Stimulated activated CD8-positive, alpha-beta memory T cell treated with anti-CD3 and anti-CD28 coated beads, Interleukin-7, amount 100 ng/mL, for 1 hour (primary cell): ENCODE data around the gene PPM1E.
"Not testable (repeated sequence)": the region's sequence is repeated elsewhere in the genome, so short reads cannot be mapped to it uniquely, and the experiment has no call there.

Experiments used
- DNase-seq, 2 donors: peaks; one replicate each; pipeline ENCODE4 v3.0.0-alpha.2; 2020; ENCODE audit warnings: low read depth in 2 of 2

The PPM1E gene

DNA sequence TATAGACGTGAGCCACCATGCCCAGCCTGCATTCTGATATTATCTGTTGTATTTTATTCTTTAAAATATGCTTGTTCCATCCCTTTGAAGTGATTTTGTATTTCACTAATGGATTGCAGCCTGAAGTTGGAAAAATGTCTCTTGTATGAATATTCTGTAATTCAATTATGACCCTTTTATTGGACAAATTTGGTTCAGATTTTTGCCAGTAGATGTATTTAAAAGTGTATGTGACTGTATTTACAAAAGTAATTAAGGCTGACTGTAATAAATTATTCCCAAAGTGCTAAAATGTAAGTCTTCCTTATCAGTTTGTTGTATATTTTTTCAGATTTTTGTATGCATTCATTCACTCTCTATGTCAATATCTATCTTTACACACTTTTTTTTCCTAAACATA, 23.8 kb downstream of the PPM1E start:
- no peak for DNase-seq

DNA sequence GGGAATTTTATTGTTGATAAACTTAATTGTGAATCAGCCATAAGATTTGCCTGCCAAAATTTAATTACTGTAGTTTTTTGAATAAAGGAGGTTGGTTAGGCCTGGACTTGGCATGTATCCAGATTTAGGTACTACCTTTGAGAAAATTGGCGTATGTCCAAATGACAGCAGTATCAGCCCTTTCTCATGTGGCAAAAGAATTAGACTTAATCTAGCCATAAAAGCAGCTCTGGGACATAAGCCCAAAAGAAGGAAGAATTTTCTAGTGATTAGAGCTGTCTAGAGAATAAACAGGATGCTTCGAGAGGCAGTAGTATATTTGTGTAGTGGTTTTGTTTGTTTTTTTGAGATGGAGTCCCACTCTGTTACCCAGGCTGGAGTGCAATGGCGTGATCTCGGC, 27.7 kb downstream of the PPM1E start:
- no peak for DNase-seq

DNA sequence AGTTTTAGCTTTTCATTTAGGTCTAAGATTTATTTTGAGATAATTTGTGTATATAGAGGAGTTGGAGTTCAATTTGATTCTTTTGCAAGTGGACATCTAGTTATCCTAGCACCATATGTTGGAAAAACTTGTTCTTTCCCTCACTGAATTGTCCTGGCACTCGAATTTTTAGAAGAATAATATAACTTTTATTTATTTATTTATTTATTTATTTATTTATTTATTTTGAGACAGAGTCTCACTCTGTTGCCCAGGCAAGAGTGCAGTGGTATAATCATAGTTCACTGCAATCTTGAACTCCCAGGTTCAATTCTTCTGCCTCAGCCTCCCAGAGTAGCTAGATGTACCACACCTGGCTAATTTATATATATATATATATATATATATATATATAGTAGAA, 29.4 kb downstream of the PPM1E start:
- no peak for DNase-seq

DNA sequence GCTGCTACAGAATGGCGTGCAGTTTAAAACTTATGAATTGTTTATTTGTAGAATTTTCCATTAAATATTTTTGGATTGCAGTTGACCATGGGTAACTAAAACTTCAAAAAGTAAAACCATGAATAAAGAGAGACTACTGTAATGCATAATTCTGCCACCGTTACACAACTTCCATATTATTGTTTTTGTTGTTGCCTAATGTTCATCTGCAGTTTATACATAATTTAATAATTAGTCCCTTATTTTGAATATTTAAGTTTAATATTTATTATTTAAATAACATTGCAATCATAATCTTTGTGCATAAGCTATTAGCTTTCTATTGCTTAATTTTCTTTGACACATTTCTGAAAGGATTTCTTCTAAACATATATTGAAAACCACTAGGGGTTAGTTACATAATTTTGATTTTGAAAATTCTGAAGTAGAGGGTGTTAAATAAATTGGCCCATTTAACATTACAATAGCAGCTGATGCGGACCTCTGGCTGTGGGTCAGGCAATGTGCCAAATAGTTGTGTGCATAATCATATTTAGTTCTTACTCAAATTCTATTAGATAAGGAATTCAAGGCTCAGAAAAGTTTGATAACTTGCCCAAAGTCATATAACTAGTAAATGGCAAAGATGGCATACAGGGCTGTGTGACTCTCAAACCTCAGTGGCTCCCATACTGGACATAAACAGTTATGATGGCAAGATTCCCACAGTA, 31.1 kb downstream of the PPM1E start:
- DNase-seq, result no peak

DNA sequence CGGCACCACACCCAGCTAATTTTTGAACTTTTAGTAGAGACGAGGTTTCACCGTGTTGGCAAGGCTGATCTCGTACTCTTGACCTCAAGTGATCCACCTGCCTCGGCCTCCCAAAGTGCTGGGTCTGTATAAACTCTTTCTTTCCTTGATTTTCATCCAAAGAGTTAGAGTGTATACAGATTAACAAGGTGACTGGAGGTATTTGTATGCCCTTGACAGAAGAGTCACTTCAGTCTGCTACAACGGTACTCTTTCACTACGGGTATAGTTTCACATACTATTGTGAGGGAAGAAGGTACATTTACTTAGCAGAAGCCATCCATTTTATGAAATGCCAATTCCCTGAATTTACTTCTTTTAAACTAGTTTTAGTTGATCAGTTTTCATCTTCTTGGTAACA, 32.5 kb downstream of the PPM1E start:
- DNase-seq, result no peak

DNA sequence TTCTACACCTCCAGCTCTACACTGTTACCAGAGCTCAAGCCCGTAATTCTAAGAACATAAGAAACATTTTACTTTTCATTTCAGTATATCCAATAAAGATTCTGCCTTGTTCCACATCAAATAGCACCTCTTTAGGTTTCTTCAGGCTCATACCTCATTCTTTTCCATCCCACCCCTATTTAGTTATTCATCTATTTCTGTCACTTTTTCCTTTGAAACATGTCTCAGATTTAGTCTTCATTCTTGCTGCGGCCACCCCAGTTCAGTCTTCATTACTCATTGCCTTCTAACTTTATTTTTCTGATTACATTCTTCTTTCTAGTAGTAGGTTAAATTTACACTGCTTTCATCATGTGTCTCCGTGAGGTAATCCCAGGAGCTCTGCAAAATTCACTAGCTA, 33.5 kb downstream of the PPM1E start:
- DNase-seq, result no peak

DNA sequence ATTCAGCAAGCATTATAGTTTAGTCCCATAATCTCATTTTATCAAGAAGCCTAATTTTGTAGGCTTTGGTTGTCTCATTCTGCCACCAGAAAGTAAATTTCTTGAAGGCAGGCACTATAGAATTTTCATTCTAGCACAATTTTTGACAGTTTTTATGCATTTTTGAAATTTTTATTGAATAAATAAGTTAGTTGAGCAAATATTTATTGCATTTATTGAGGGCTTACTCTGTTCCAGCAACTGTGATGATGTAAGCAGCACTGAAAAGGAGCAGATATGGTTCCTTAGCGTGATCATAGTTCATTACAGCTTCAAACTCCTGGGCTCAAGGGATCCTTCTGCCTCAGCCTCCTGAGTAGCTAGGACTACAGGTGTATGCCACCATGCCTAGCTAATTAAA, 34.2 kb downstream of the PPM1E start:
- no peak for DNase-seq

DNA sequence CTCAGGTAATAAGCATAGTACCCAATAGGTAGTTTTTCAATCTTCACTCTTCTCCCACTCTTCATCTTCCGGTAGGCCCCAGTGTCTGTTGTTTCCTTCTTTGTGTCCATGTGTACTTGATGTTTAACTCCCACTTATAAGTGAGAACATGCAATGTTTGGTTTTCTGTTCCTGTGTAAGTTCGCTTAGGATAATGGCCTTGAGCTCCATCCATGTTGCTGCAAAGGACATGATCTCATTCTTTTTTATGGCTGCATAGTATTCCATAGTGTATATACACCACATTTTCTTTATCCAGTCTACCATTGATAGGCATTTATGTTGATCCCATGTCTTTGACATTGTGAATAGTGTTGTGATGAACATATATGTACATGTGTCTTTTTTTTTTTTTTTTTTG, 38.9 kb downstream of the PPM1E start:
- not testable (repeated sequence) for DNase-seq

DNA sequence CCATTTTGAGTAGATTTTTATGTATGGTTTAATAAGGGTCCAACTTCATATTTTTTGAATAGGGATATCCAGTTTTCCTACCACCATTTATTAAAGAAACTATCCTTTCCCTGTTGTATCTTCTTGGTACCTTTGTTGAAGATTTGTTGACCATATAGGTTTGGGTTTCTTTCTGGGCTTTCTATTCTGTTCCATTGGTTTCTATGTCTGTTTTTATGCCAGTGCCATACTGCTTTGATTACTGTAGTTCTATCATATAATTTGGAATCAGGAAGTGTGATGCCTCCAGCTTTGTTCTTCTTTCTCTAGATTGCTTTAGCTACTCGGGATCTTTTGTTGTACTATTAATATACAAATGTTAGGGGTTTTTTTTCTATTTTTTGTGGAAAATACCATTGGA, 46.5 kb downstream of the PPM1E start:
- no peak for DNase-seq

DNA sequence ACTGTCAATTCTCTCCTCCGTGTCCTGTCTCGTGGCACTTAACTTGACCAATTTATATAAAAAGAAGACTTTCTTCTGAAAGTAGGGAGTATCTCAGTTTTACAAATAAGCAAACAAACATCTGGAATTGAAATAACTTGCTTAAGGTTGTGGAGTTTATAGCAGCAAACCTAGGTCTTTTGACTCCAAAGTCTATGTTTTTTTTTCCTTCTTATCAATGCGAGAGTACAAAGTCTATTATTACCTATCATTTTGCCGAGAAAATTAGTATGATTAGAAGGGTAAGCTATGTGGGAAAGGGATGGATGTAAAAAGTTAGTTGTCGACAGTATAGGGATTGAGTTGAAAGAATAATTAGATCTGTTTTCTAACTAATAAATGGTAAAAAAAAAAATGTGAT, 50.4 kb downstream of the PPM1E start:
- no peak for DNase-seq

DNA sequence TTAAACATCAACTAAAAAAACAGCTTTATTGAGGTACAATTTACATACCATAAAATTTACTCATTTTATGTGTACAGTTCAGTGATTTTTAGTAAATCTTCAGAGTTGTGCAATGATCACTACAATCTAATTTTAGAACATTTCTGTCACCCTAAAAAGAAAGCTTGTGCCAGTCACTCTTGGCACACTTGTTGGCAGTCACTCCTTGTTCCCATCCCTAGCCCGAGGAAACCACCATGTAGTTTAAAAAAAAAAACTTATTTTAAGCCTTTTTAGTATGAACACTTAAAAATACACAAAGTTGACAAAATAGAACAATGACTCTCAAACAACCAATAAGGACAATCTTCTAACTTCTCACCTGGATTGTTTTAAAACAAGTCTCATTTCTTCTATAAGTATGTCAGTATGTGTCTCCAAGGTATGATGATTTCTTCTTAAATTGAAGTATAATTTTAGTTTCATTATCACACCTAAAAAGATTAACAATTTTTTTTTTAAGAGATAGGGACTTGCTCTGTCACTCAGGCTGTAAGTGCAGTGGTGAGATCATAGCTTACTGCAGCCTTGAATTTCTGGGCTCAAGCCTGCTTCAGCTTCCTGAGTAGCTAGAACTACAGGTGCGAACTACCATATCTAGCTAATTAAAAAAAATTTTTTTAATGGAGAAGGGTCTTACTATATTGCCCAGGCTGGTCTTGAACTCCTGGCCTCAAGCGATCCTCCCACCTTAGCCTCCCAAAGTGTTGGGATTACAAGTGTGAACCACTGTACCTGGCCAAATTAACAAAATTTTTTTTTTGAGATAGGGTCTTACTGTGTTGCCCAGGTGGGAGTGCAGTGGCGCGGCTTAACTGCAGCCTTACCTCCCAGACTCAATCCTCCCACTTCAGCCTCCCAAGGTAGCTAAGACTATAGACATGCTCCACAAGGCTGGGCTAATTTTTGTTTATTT, 53.2 kb downstream of the PPM1E start:
- DNase-seq, result no peak

DNA sequence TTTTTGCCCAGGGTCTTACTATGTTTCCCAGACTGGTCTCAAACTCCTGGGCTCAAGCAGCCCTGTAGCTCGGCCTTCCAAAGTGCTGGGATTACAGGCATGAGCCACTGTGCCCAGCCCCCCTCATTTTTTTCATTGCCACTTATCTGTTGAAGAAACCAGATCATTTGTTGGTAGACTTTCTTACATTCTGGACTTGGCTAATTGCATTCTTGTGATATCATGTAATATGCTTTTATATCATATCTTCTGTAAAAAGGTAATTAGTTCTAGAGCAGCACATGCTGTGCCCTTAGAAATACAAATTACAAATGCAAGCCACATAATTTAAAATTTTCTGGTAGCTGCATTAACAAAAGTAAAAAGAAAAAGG, 53.9 kb downstream of the PPM1E start:
- no peak for DNase-seq

DNA sequence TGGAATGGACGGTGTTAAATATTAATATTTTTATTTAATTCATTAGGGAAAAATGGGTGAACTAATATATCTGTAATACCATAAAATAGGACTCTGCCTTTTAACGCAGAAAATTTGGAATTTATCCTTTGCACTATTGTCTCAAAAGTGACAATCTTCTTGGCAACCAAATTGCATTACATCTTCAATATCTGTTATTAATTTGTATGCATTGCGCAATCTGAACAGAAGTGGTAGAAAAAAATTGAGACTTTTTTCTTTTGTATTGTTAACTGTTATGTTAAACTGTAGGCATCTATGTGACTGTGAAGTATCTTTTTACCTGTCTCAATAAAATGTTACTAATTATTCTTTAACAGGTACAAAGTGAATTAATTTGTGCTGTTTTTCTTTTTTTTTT, 55.6 kb downstream of the PPM1E start:
- DNase-seq, result no peak

DNA sequence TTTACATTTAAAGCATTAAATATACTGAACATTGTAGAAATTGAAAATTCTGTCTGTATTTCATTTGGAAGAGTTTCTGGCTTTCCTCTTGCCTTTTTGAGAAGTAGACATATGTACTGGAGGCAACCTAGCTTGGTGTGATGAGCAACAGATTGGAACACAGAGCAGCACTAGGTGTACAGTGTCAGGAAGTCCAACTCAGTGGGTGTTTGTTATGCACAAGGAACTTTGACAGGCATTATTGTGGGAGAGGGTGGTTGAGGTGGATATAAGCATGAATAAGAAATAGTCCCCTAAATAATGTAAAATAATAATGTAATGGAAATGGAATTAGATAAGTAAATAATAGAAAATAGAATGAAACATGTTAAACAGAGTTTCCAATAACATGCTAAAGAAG, 58.1 kb downstream of the PPM1E start:
- DNase-seq, result no peak

DNA sequence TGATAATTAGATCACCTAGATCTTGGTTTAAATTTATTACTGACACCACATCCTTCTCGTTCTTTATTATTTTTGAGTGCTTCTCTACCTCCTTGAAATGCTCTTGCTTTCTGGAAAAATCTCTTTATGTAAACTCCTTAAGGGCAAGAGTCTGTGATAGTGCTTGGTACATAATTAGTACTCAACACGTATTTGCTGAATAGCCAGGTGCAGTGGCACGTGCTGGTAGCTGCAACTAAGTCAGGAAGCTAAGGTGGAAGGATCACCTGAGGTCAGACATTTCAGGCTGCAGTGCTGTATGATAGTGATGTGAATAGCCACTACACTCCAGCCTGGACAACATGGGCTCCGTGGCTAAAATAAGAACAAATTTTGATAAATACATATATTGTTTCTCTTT, 63.0 kb downstream of the PPM1E start:
- no peak for DNase-seq

DNA sequence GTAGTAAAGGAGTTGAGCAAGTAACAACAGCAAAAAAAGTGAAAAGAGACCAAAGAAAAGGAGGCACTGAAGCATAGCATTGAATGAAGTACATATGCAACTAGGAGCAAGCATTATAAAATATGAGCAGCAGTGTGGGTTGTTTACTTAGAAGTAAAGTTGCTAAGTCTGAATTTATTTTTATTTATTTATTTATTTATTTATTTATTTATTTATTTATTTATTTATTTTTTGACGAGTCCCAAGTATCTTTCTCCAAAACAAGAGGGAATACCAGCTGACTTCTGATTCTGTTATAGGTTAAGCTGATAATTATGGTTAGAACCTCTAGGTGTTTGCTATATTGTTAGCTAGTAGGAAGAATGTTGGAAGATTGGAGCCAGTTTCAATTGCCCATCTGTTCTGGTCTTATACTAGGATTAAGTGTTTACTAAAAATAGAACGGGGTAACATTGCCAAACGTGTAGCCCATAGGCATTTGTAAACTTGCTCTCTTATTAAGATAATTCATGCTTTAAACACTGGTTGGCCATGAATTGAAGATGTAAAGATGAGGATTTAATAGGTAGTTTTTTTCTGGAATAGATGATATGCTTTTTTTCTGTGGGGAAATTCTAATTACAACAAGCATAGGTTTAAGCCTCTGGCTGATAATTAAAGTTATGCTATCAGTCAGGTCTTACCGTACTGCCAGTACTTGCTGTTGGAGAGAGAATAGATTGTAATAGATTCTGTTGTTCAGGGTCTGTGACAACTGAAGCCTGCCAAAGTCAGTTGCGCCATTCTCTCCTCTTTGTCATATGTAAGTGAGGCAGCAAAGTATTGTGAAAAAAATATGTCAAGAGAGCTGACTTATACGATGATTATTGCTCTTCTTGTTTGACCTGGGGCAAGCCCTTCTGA, 66.7 kb downstream of the PPM1E start:
- DNase-seq, result no peak

DNA sequence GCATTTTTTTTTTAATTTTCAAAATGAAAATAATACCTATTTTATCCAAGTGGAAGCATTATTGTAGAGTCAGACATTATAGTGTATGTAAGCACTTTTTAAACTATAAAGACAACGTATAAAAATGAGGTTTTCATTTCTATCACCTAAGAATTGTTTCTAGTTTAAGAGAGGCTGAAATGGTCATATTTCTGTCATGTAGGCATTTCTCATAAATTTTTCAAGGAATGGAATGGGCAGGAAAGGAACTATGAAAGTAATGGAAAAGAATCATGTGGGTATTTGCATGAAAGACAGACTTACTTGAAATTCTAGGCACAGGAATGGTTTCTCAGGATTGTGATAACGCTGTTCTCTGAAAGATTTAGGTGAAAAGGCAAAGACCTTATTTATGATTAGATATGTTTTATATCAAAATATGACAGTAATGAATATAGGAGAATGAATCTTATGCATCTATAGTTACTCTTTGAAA, 67.4 kb downstream of the PPM1E start:
- no peak for DNase-seq

DNA sequence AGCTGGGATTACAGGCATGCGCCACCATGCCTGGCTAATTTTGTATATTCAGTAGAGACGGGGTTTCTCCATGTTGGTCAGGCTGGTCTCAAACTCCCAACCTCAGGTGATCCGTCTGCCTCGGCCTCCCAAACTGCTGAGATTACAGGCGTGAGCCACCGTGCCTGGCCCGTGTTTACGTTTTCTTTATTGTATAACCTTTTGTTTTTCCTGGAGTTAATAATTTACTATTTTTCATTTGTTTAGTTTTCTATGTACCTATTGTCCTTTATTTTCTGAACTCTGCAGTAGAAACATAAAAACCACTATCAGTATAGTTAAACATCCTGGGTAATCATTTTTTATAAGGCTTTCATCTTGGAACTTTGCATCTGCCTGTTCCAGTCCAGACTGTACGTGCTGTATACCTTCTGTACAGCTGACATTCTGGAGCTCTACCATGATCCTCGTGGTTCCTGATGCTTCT, 73.6 kb downstream of the PPM1E start:
- no peak for DNase-seq

DNA sequence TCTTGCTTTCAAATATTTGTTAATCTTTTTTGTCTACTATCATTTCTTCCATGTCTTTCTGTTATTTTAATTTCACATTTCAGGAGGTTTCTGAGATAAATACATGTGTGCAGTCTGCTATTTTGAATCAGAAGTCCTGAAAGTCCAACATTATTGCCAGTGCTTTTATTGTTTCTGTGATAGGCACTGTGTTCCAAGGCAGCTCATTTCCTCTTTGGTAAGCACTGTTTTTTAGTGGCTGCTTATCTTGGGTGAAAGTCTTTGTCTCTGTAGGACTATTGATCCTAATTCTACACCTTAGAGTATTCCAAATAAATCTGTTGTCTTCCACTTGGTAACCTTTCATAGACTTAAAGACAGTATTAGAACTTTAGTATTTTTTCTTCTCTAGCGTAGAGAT, 76.1 kb downstream of the PPM1E start:
- no peak for DNase-seq

DNA sequence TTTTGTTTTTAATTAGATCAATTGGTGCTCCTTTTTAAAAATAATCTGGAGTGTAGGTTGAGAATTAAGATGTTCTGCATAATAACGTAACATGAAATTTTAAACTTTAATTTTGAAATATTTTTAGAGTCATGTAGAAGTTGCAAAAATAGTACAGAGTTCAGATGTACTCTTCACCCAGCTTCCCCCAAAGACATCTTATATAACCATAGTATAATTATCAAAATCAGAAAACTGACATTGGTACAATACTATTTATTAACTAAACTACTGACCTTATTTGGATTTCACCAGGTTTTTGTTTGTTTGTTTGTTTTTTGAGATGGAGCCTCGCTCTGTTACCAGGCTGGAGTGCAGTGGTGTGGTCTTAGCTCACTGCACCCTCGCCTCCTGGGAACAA, 76.9 kb downstream of the PPM1E start:
- no peak for DNase-seq

DNA sequence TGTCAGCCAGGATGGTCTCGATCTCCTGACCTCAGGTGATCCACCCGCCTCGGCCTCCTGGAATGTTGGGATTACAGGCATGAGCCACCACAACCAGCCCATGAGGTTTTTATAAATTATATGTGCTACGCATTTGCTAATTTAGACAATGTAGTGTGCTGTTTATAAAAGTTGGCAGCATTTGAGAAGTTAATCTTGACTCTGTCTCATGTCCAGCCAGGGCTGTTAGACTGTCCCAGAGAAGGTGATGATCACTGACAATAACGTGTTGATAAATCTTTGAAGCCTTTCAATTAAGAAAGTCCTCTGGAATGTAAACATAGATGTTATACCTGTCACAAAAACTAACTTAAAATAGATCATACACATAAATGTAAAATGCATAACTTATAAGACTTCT, 82.0 kb downstream of the PPM1E start:
- no peak for DNase-seq
